ENCODE measurements around the gene LEP.

- no peak for TF ChIP-seq POLR2A (IDR thresholded peaks at IDR 0.05)
- no peak for TF ChIP-seq CTCF (IDR thresholded peaks at IDR 0.05)
Observed at GRCh38 chr7:128217967-128218652, 23.0 kb upstream of the LEP start.

All from uterus (tissue), 2 donors.